Stimulated activated naive CD4-positive, alpha-beta T cell treated with Interleukin-2 at 50 U/mL for 16 hours (primary cell): ENCODE results near the gene SCN1B.
"Not testable (repeated sequence)": the region's sequence is repeated elsewhere in the genome, so short reads cannot be mapped to it uniquely, and the experiment has no call there.

ENCODE experiments used
- DNase-seq: peaks from one replicate; lab custom pipeline; 2025; lab: John Stamatoyannopoulos, UW

The SCN1B gene

DNA sequence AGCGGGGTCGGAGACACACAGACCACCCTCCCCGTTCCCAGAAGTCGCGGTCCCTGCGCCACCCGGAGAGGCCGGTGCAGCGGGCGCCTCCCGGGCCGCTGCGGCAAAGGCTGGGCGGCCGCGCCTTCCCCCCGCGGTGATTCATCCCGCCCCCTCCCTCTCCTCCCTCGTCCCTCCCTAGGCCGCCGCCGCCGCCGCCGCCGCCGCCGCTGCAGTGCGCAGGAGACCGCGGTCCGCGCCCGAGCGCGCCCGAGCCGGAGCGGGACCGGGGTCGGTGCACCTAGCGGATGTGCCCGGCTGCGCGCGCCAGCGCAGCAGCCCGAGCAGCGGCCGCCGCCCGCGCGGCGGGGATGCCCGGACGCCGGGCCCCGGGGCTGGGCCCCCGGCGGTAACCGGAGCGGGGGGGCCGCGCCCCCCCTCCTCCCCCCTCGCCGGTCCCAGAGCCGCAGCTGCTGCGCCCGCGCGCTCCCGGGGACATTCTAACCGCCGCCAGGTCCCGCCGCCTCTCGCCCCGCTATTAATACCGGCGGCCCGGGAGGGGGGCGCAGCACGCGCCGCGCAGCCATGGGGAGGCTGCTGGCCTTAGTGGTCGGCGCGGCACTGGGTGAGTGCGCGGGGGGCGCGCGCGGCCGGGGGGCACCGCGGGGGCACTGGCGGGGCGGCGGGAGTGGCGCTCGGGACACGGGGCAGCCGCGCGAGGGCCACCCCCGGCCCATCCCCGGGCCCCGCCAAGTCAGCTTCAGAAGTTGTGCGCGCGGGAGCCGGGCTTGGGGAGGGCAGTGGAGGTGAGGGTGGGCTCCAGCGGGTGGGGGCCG is at the start of gene SCN1B:
TSS of gene SCN1B (plus strand) at position 214 of the 815 bp plus-strand sequence. CDS start at position 565, 351 bp downstream.
- DNase-seq = peak; percentile 60

- no peak for DNase-seq
These were observed 48.0 kb upstream of the SCN1B start for GRCh38 chr19:34982275-34982674.

DNA sequence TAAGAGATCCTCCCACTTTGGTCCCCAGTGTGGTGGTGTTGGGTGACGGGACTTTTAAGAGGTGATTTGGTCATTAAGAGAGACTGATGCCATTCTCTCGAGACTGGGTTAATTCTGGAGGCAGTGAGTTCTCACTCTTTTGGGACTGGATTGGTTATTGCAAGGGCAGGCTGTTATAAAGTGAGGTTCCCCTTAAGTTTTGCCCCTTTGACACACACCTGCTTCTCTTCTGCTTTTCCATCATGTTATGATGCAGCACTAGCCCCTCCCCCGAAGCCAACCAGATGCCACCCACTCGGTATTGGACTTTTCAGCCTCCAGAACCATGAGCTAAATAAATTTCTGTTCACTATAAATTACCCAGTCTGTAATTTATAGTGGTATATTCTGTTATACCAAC is 46.5 kb upstream of the SCN1B start:
- no peak for DNase-seq

- DNase-seq = no peak
These were observed 46.0 kb upstream of the SCN1B start for GRCh38 chr19:34984287-34984686.

GRCh38 chr19:34985249-34986022 is 44.8 kb upstream of the SCN1B start:
- no peak for DNase-seq

DNA sequence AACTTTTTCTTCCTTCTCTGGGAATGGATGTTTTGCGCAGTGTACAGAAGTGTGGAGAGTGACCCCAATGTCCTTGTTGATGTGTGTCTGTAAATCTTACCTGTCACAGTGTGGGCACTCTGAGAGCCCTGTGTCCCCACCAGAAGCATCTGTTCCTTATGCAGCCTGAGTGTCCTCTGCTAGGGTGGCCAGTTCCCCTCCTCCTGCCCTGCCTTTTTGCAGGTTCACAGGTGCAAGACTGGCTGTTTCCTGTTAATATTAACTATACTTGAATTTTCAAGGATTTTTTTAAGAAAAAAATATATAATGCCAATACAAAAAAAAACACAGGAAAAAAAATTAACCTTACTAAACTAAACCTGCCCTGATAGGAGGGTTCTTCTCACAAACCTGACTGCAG is 42.2 kb upstream of the SCN1B start:
- no peak for DNase-seq

- no peak for DNase-seq
These were observed 41.0 kb upstream of the SCN1B start for GRCh38 chr19:34989298-34989697.

DNA sequence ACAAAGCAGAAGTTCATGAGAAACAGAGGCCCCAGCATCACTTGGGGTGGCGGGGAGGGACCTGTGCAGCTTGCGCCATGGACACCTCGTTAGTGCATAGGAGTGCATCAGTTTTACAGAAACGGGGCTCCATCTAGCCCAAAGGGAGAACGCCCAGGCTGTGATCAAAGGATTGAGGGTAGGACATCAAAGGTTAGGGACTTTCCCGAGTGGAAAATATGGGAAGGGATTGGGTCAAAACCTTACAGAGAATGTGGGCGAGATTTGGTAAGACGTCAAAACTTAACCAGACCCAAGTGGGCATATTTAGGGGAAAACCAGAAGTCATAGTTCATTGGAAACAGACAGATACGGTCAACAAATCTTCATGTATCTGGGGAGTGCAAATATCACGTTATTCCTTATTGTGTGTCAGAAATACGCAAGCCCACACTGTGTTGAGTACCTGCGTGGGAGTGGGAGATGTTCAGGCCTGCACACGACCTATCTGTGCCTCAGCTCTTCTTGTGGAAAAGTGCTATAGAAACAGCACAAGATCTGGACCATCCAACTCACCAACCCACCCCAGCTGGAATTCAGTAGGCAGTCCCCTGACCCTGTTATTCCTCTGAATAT is 39.6 kb upstream of the SCN1B start:
- DNase-seq = peak; percentile 43

- no peak for DNase-seq
These were observed 38.5 kb upstream of the SCN1B start for GRCh38 chr19:34991542-34992333.

DNA sequence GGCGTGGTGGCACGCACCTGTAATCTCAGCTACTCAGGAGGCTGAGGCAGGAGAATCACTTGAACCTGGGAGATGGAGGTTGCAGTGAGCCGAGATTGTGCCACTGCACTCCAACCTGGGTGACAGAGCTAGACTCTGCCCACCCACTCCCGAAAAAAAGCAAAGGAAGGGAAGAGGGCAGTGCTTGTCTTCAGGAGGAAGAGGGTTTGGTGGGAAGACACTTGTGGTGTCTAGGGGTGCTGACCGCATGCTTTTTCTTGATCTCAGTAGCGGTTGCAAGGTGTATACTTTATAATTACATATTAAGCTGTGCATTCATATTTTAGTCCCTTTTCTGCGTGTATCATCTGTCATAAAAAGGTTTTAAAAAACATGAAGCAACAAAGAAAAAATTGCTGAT is 37.7 kb upstream of the SCN1B start:
- DNase-seq = not testable (repeated sequence)

GRCh38 chr19:34994286-34994642 is 36.0 kb upstream of the SCN1B start:
- no peak for DNase-seq

GRCh38 chr19:34994643-34995541 is 35.4 kb upstream of the SCN1B start:
- DNase-seq = no peak

- DNase-seq = no peak
These were observed 34.7 kb upstream of the SCN1B start for GRCh38 chr19:34995551-34995950.

- no peak for DNase-seq
These were observed 33.1 kb upstream of the SCN1B start for GRCh38 chr19:34997071-34997617.

GRCh38 chr19:34998224-34998623 is 32.0 kb upstream of the SCN1B start:
- DNase-seq = not testable (repeated sequence)

DNA sequence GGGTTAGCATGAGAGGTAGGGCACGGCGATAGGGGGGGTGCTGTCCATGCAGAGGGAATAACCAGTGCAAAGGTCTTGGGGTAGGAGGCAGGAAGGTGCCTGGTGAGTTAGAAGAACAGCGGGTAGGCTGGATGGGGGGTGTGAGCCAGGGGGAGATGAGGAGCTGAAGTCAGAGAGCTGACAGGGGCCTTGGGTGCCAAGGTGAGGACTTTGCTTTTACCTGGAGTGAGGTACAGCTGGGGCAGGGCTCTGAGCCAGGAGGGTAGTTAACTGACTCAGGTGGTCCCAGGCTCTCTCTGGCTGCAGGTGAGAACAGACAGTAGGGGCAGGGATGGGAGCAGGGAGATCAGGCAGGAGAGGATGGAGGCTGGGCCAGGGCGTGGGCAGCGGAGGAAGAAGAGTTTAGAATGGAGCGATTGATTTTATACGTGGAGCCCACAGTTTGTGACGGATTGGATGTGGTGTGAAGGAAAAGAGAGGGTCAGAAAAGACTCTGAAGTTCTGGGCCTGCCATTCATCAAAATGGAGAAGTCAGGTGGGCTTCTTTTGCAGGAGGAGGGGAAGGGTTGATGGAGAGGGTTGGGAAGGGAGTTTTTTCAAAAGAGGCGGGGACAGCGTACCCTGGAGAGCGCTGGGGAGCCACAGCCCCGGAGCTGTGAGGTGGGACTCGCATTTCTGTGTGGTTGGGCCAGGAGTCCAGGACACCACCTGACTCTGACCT is 31.3 kb upstream of the SCN1B start:
- DNase-seq = no peak

DNA sequence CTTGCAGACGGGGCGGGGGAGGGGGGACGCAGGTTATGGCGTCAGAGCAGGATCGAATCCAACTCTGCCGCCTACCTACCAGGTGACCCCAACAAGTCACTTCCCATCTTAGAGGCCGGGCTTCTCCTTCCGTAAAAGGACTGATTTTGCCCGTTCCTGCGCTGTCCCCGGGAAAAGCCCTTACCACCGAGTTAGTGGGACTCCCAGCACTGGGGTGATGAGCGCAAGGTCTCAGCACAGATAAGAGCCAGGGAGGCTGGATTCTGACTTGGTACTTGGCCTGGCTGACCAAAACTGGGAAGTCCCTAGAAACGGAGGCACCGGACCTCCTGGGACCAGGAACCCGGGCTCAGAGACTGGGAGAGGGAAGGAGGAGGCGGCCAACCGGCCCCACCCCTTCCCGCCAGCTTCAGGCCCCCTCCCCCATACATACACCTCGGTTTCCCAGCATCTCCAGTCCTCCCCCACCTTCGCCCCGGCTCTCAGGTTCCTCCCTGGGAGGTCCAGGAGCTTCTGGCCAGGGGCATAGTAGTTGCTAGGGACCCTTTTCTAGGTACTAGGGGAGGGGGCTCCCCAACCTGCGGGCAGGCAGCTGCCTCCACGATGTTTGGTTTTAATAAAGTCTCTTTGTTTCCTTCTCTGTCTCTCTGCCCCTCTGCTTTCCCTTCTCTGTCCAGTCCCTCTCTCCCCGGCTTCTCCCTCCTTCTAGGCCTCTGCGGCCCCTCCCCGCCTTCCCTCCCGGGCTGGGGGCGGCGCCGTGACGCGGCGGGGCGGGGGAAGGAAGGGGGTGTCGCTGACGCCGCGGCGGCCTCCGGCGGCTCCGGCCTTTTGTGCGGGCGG is 30.6 kb upstream of the SCN1B start, which contains the start of gene GRAMD1A:
TSS of gene GRAMD1A (plus strand) at position 826 of the 840 bp plus-strand sequence. CDS start 156 bp downstream, outside the sequence.
- DNase-seq = peak; percentile 69

DNA sequence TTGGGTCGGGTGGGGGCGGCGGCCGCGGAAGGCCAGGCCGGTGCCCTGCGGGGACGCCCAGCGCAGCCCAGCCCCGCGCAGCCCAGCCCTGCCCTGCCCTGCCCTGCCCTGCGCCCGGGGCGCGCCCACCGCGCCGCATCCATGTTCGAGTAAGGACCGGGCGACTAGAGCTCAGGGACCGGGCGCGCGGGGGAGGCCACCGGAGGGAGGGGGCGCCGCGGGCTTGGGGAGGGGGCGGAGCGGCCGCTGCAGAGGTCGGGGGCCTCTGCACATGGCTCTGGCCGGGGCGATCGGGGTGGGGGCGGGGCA is 30.0 kb upstream of the SCN1B start:
- no peak for DNase-seq
